Measurements from ENCODE around the gene A4GNT.

GRCh38 chr3:138082085-138082991 lies 49.9 kb downstream of the A4GNT start:
- TF ChIP-seq GATA2 (IDR thresholded peaks at IDR 0.05; ENCODE audit: low read depth, low read length) (no peak), GATA3 (IDR thresholded peaks at IDR 0.05; ENCODE audit: low read depth, low read length) (no peak)
